H9 (cell line): ENCODE data around the gene ZNF672. TPM values are rescaled to one million over a fixed set of nuclear protein-coding genes. Genes with fewer than 3 reads are reported as not detected.

Source experiments
- DNase-seq: peaks from one replicate; pipeline ENCODE4 v3.0.0-alpha.2; 2017
- H2AFZ ChIP-seq: one replicate; pipeline ENCODE4 v1.6.1; 2013; ENCODE audit warnings: mild to moderate bottlenecking, low read length, control low read depth, moderate library complexity
- H2AK5ac ChIP-seq: 2 replicates; pipeline ENCODE4 v1.6.1; 2013; ENCODE audit warnings: low read length, control low read depth, mixed read lengths; ENCODE audit not compliant: insufficient read length
- H2BK120ac ChIP-seq: one replicate; pipeline ENCODE4 v1.6.1; 2013; ENCODE audit warnings: low read depth, mild to moderate bottlenecking, low read length, control low read depth, inconsistent platforms; ENCODE audit not compliant: poor library complexity, severe bottlenecking
- H2BK12ac ChIP-seq: 2 replicates; pipeline ENCODE4 v1.6.1; 2013; ENCODE audit warnings: low read length, control low read depth, mixed read lengths, low read depth; ENCODE audit not compliant: insufficient read length
- H2BK15ac ChIP-seq: 2 replicates; pipeline ENCODE4 v1.6.1; 2013; ENCODE audit warnings: low read depth, low read length, control low read depth
- H2BK20ac ChIP-seq: one replicate; pipeline ENCODE4 v1.6.1; 2013; ENCODE audit warnings: low read depth, mild to moderate bottlenecking, low read length, control low read depth, inconsistent platforms; ENCODE audit not compliant: poor library complexity, severe bottlenecking
- H2BK5ac ChIP-seq: 2 replicates; pipeline ENCODE4 v1.6.1; 2013; ENCODE audit warnings: low read length, control low read depth, mixed read lengths; ENCODE audit not compliant: insufficient read length
- H3K14ac ChIP-seq: 2 replicates; pipeline ENCODE4 v1.6.1; 2013; ENCODE audit warnings: low read length, control low read depth; ENCODE audit not compliant: insufficient read depth
- H3K18ac ChIP-seq: 2 replicates; pipeline ENCODE4 v1.6.1; 2013; ENCODE audit warnings: low read depth, mild to moderate bottlenecking, mixed read lengths, low read length, control low read depth; ENCODE audit not compliant: insufficient read length
- H3K23ac ChIP-seq: 2 replicates; pipeline ENCODE4 v1.6.1; 2013; ENCODE audit warnings: low read length, control low read depth, mixed read lengths, low read depth; ENCODE audit not compliant: insufficient read length
- H3K23me2 ChIP-seq: 2 replicates; pipeline ENCODE4 v1.6.1; 2013; ENCODE audit warnings: low read depth, mild to moderate bottlenecking, mixed read lengths, low read length, control low read depth; ENCODE audit not compliant: insufficient read length, poor library complexity, severe bottlenecking
- H3K27ac ChIP-seq: 2 replicates; pipeline ENCODE4 v1.5.1; 2013; ENCODE audit warnings: low read length, control low read depth, mixed read lengths, low read depth; ENCODE audit not compliant: insufficient read length
- H3K27me3 ChIP-seq: 2 replicates; pipeline ENCODE4 v1.6.1; 2013; ENCODE audit warnings: low read length, control low read depth, inconsistent platforms; ENCODE audit not compliant: insufficient read depth
- H3K4ac ChIP-seq: 2 replicates; pipeline ENCODE4 v1.6.1; 2013; ENCODE audit warnings: low read depth, mild to moderate bottlenecking, control low read depth, inconsistent platforms, low read length, moderate library complexity
- H3K4me1 ChIP-seq: 2 replicates; pipeline ENCODE4 v1.6.1; 2013; ENCODE audit warnings: low read length, control low read depth, inconsistent platforms; ENCODE audit not compliant: insufficient read depth
- H3K4me2 ChIP-seq: 2 replicates; pipeline ENCODE4 v1.6.1; 2013; ENCODE audit warnings: low read length, control low read depth, mixed read lengths; ENCODE audit not compliant: insufficient read length, insufficient read depth
- H3K56ac ChIP-seq: 2 replicates; pipeline ENCODE4 v1.6.1; 2013; ENCODE audit warnings: low read depth, mild to moderate bottlenecking, mixed read lengths, low read length, control low read depth; ENCODE audit not compliant: insufficient read length
- H3K79me1 ChIP-seq: 2 replicates; pipeline ENCODE4 v1.6.1; 2013; ENCODE audit warnings: low read depth, mild to moderate bottlenecking, moderate library complexity, low read length, control low read depth, inconsistent platforms; ENCODE audit not compliant: insufficient read depth, poor library complexity, severe bottlenecking
- H3K79me2 ChIP-seq: 2 replicates; pipeline ENCODE4 v1.6.1; 2013; ENCODE audit warnings: low read length, control low read depth, inconsistent platforms; ENCODE audit not compliant: insufficient read depth
- H3K9ac ChIP-seq: 2 replicates; pipeline ENCODE4 v1.6.1; 2013; ENCODE audit warnings: low read length, control low read depth, mixed read lengths; ENCODE audit not compliant: insufficient read length; ENCODE audit errors: extremely low read depth
- H3K9me3 ChIP-seq: one replicate; pipeline ENCODE4 v1.6.1; 2013; ENCODE audit warnings: low read depth, low read length, inconsistent platforms; ENCODE audit not compliant: control insufficient read depth
- H3T11ph ChIP-seq: one replicate; pipeline ENCODE4 v1.6.1; 2013; ENCODE audit warnings: mild to moderate bottlenecking, low read length, control low read depth, inconsistent platforms
- H4K20me1 ChIP-seq: one replicate; pipeline ENCODE4 v1.6.1; 2013; ENCODE audit not compliant: control insufficient read depth, insufficient read length, insufficient read depth
- H4K5ac ChIP-seq: 2 replicates; pipeline ENCODE4 v1.6.1; 2013; ENCODE audit warnings: low read depth, mild to moderate bottlenecking, mixed read lengths, low read length, control low read depth; ENCODE audit not compliant: insufficient read length
- H4K8ac ChIP-seq: replicated peaks from 2 replicates; pipeline ENCODE4 v1.6.1; 2013; ENCODE audit warnings: low read length, control low read depth, mixed read lengths, low read depth; ENCODE audit not compliant: insufficient read length
- H4K91ac ChIP-seq: 2 replicates; pipeline ENCODE4 v1.6.1; 2013; ENCODE audit warnings: low read depth, mild to moderate bottlenecking, moderate library complexity, mixed read lengths, low read length, control low read depth; ENCODE audit not compliant: insufficient read length
- H3K27ac Mint-ChIP-seq, 3 experiments: 2 replicates in 2 of 3; 3 replicates in 1 of 3; pipeline ENCODE4 v1.8.0; 2020 to 2021; ENCODE audit warnings: mixed read lengths in 3 of 3, mild to moderate bottlenecking in 1 of 3, moderate library complexity in 1 of 3
- H3K27me3 Mint-ChIP-seq: 2 replicates; pipeline ENCODE4 v1.8.0; 2021; ENCODE audit warnings: low read depth, mild to moderate bottlenecking, moderate library complexity, mixed read lengths
- H3K36me3 Mint-ChIP-seq, 3 experiments: 2 replicates in 2 of 3; 3 replicates in 1 of 3; pipeline ENCODE4 v1.8.0; 2020 to 2021; ENCODE audit warnings: low read depth in 3 of 3, mixed read lengths in 3 of 3; ENCODE audit not compliant: insufficient read depth in 1 of 3
- H3K4me1 Mint-ChIP-seq, 2 experiments: 2 replicates each; pipeline ENCODE4 v1.8.0; 2020; ENCODE audit warnings: mixed read lengths in 2 of 2
- H3K4me3 Mint-ChIP-seq, 2 experiments: 2 replicates in 1 of 2; 3 replicates in 1 of 2; pipeline ENCODE4 v1.8.0; 2020 to 2021; ENCODE audit warnings: mild to moderate bottlenecking in 2 of 2, mixed read lengths in 2 of 2, moderate library complexity in 1 of 2
- H3K9me3 Mint-ChIP-seq, 2 experiments: 2 replicates in 1 of 2; 3 replicates in 1 of 2; pipeline ENCODE4 v1.8.0; 2020; ENCODE audit warnings: mild to moderate bottlenecking in 2 of 2, mixed read lengths in 2 of 2, moderate library complexity in 1 of 2
- WGBS: extraction: QIAGEN DNeasy Blood & Tissue Kit; methylation state at CpG from one replicate; pipeline ENCODE4 v1.1.7; 2013; ENCODE audit warnings: missing lambda C conversion rate, low lambda C conversion rate, mixed read lengths; ENCODE audit not compliant: insufficient read length; ENCODE audit errors: extremely low coverage; 5-methylcytosine and 5-hydroxymethylcytosine counted together
- total RNA-seq: library from RNA; stranded (reverse); gene quantifications from 2 replicates; pipeline ENCODE4 v1.2.1, GENCODE V29; 2021
- TF ChIP-seq, protein P1 (sequence below): fragments of 200-600 bp; sonication (generic); conservative IDR thresholded peaks from 3 replicates; pipeline ENCODE4 v1.8.0; 2021; ENCODE audit warnings: antibody characterized with exemption, mild to moderate bottlenecking

ZNF672 gene
- total RNA-seq, 1 experiment from 2014 or later: 29.4 TPM

DNA sequence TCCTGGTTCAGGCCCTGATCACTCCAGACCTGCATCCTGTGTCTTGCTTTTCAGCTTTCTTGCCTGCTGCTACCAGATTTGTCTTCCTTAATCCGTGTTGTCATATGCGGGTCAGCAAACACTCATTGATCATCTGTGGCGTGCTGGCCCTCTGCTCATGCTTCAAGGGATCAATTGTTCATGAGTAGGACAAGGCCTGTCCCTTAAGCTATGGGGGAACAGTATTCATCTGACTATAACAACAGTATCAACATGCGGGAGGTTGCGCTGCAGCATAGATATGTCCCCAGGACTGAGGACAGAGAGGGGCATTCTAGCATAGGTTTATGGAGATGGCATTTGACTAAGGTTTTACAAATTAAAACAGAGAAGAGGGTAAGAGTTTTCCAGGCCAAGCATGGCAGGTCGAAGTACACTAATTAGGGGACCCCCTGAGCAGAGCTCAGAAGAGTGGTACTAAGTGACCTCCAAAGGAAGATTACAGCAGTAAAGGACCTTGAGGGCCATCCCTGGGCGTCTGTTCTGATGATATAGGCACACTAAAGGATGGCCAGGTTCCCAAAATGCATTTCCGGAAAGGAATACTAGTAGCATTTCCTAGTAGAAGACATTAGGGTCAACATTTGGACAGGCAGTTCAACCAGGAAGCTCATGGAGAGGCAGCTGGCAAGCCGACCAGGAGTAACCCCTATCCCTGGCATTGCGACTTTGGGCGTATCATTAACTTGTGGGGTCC is 811 bp upstream of the ZNF672 start:
- Histone ChIP-seq H3K79me1 (no peaks in the 10 kb centered on the region), H3K79me2 (peaks cover 3% of the 10 kb centered on the region), H2AK5ac (no peak overlapping the region), H4K91ac (no peak overlapping the region), H3K18ac (no peak overlapping the region), H3K14ac (no peak overlapping the region; the same call in 1 of the 2 replicates), H2AFZ (peak overlapping the region; percentile 52), H3K23me2 (peaks cover 4% of the 10 kb centered on the region), H3K4me2 (peak overlapping the region; percentile 89), H3T11ph (no peak overlapping the region), H3K9me3 (no peaks in the 10 kb centered on the region), H4K20me1 (no peaks in the 10 kb centered on the region), H2BK20ac (no peak overlapping the region), H4K8ac (no peak overlapping the region), H2BK12ac (no peak overlapping the region), H2BK120ac (no peak overlapping the region), H3K4ac (no peak overlapping the region), H3K23ac (no peak overlapping the region), H3K27me3 (no peaks in the 10 kb centered on the region), H3K4me1 (no peaks in the 10 kb centered on the region; the same call in 1 of the 2 replicates), H3K9ac (peak overlapping the region; percentile 42), H3K56ac (no peak overlapping the region), H4K5ac (no peak overlapping the region), H2BK15ac (no peak overlapping the region), H2BK5ac (no peak overlapping the region), H3K27ac (no peak overlapping the region)
- no peak overlapping the region for H3K4me3 Mint-ChIP-seq
- TF ChIP-seq, protein P1, sequence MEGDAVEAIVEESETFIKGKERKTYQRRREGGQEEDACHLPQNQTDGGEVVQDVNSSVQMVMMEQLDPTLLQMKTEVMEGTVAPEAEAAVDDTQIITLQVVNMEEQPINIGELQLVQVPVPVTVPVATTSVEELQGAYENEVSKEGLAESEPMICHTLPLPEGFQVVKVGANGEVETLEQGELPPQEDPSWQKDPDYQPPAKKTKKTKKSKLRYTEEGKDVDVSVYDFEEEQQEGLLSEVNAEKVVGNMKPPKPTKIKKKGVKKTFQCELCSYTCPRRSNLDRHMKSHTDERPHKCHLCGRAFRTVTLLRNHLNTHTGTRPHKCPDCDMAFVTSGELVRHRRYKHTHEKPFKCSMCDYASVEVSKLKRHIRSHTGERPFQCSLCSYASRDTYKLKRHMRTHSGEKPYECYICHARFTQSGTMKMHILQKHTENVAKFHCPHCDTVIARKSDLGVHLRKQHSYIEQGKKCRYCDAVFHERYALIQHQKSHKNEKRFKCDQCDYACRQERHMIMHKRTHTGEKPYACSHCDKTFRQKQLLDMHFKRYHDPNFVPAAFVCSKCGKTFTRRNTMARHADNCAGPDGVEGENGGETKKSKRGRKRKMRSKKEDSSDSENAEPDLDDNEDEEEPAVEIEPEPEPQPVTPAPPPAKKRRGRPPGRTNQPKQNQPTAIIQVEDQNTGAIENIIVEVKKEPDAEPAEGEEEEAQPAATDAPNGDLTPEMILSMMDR: no peak
- no peaks in the 10 kb centered on the region for H3K9me3 Mint-ChIP-seq
- peaks cover 0 to 1% (median 0%) of the 10 kb centered on the region in 3 experiments; a peak in 2 of 7 replicates for H3K36me3 Mint-ChIP-seq
- peaks cover 3% of the 10 kb centered on the region; the same call in 1 of the 2 replicates for H3K27me3 Mint-ChIP-seq
- H3K27ac Mint-ChIP-seq: no peak overlapping the region; a peak in 2 of 7 replicates
- no peak for DNase-seq
- H3K4me1 Mint-ChIP-seq: peaks cover 2 to 13% of the 10 kb centered on the region in 2 experiments; a peak in 3 of 4 replicates
- WGBS: no CpG with 5 or more reads among the region's 11 CpGs
